ENCODE results near the gene UBP1. TPM values are rescaled to one million over a fixed set of nuclear protein-coding genes. Genes with fewer than 3 reads are reported as not detected.

UBP1 gene
- polyA plus RNA-seq, 1 donor (not counting 4 experiments of a cell fraction or from before 2014, with no cell fraction given), result 82.4 TPM

GRCh38 chr3:33398410-33398809 is 41.8 kb downstream of the UBP1 start:
- TF ChIP-seq EZH2 (IDR thresholded peaks at IDR 0.05; ENCODE audit: low read length) (no peak), CTCF (optimal IDR thresholded peaks at IDR 0.05 in 1 of 3, IDR thresholded peaks at IDR 0.05 in 1 of 3, conservative IDR thresholded peaks at IDR 0.05 in 1 of 3; ENCODE audit: extremely low read depth in 1 of 3, insufficient read depth in 2 of 3, low read length in 3 of 3) (no peak)
- no peak overlapping the region for H3K4me3 ChIP-seq (ENCODE audit: control insufficient read depth in 2 of 3, extremely low read depth in 1 of 3, insufficient read depth in 2 of 3, low read depth in 1 of 3, low read length in 3 of 3)
- no peaks in the 10 kb centered on the region for H3K79me2 ChIP-seq (ENCODE audit: control insufficient read depth, insufficient read depth, low read length)
- H3K9me1 ChIP-seq (ENCODE audit: control insufficient read depth, extremely low read depth, insufficient read depth, low read length), result no peaks in the 10 kb centered on the region
- H3K27me3 ChIP-seq (ENCODE audit: control insufficient read depth, extremely low read depth, insufficient read depth, low read length), result no peaks in the 10 kb centered on the region
- no peak overlapping the region for H3K9ac ChIP-seq (ENCODE audit: control insufficient read depth, extremely low read depth, insufficient read depth, low read length)
- FAIRE-seq (no peak), DNase-seq (ENCODE audit: low read depth, low spot score) (no peak)
- no peak overlapping the region for H3K27ac ChIP-seq (ENCODE audit: control insufficient read depth, insufficient read depth, low read length)
- no peak overlapping the region for H2AFZ ChIP-seq (ENCODE audit: control insufficient read depth, low read length)
- H3K9me3 ChIP-seq (ENCODE audit: control insufficient read depth, low read depth, low read length), result no peaks in the 10 kb centered on the region
- dilution Hi-C loops (cut with MboI; ENCODE audit: extremely low pct_ligation_motif_present, low sequenced_read_pairs), result no loop called here
- H3K4me1 ChIP-seq (ENCODE audit: control insufficient read depth, extremely low read depth, insufficient read depth, low read length), result peaks cover under 1% of the 10 kb centered on the region
- no peak overlapping the region for H3K4me2 ChIP-seq (ENCODE audit: control insufficient read depth, extremely low read depth, insufficient read depth, low read depth, low read length)
- H4K20me1 ChIP-seq (ENCODE audit: control insufficient read depth, extremely low read depth, insufficient read depth, low read length), result no peaks in the 10 kb centered on the region
- H3K36me3 ChIP-seq (ENCODE audit: control insufficient read depth in 2 of 2, extremely low read depth in 1 of 2, insufficient read depth in 2 of 2, low read length in 2 of 2), result peaks cover 3 to 30% of the 10 kb centered on the region in 2 experiments

- no peaks in the 10 kb centered on the region for H3K27me3 ChIP-seq (ENCODE audit: control insufficient read depth, extremely low read depth, insufficient read depth, low read length)
- H3K9ac ChIP-seq (ENCODE audit: control insufficient read depth, extremely low read depth, insufficient read depth, low read length), result no peak overlapping the region
- H4K20me1 ChIP-seq (ENCODE audit: control insufficient read depth, extremely low read depth, insufficient read depth, low read length), result no peaks in the 10 kb centered on the region
- H3K9me1 ChIP-seq (ENCODE audit: control insufficient read depth, extremely low read depth, insufficient read depth, low read length), result no peaks in the 10 kb centered on the region
- H3K79me2 ChIP-seq (ENCODE audit: control insufficient read depth, insufficient read depth, low read length), result no peaks in the 10 kb centered on the region
- dilution Hi-C loops (cut with MboI; ENCODE audit: extremely low pct_ligation_motif_present, low sequenced_read_pairs), result no loop called here
- H3K4me1 ChIP-seq (ENCODE audit: control insufficient read depth, extremely low read depth, insufficient read depth, low read length), result peaks cover 10% of the 10 kb centered on the region
- H3K4me3 ChIP-seq (ENCODE audit: control insufficient read depth in 2 of 3, extremely low read depth in 1 of 3, insufficient read depth in 2 of 3, low read depth in 1 of 3, low read length in 3 of 3), result no peak overlapping the region
- no peak overlapping the region for H3K27ac ChIP-seq (ENCODE audit: control insufficient read depth, insufficient read depth, low read length)
- TF ChIP-seq EZH2 (IDR thresholded peaks at IDR 0.05; ENCODE audit: low read length) (no peak), CTCF (optimal IDR thresholded peaks at IDR 0.05 in 1 of 3, IDR thresholded peaks at IDR 0.05 in 1 of 3, conservative IDR thresholded peaks at IDR 0.05 in 1 of 3; ENCODE audit: extremely low read depth in 1 of 3, insufficient read depth in 2 of 3, low read length in 3 of 3) (no peak)
- FAIRE-seq (no peak), DNase-seq (ENCODE audit: low read depth, low spot score) (no peak)
- no peak overlapping the region for H2AFZ ChIP-seq (ENCODE audit: control insufficient read depth, low read length)
- peaks cover 15 to 26% of the 10 kb centered on the region in 2 experiments for H3K36me3 ChIP-seq (ENCODE audit: control insufficient read depth in 2 of 2, extremely low read depth in 1 of 2, insufficient read depth in 2 of 2, low read length in 2 of 2)
- no peaks in the 10 kb centered on the region for H3K9me3 ChIP-seq (ENCODE audit: control insufficient read depth, low read depth, low read length)
- H3K4me2 ChIP-seq (ENCODE audit: control insufficient read depth, extremely low read depth, insufficient read depth, low read depth, low read length), result no peak overlapping the region
Measured at GRCh38 chr3:33395900-33396299, 44.3 kb downstream of the UBP1 start.
